NCI-H2171 treated with DMSO at 0.1 percent for 48 hours (cell line): ENCODE results near the gene TIGAR.

Experiments
- DNase-seq: peaks from one replicate; lab custom pipeline; 2025; lab: John Stamatoyannopoulos, UW

Gene TIGAR

GRCh38 chr12:4282892-4283511, 38.0 kb upstream of the TIGAR start:
- no peak for DNase-seq

- no peak for DNase-seq
Measured at GRCh38 chr12:4283512-4284255, 37.3 kb upstream of the TIGAR start.

- no peak for DNase-seq
Measured at GRCh38 chr12:4284306-4284705, 36.7 kb upstream of the TIGAR start.

- DNase-seq: no peak
Measured at GRCh38 chr12:4285070-4285469, 35.9 kb upstream of the TIGAR start.

- no peak for DNase-seq
Measured at GRCh38 chr12:4286228-4286627, 34.8 kb upstream of the TIGAR start.

GRCh38 chr12:4286771-4287317, 34.2 kb upstream of the TIGAR start:
- DNase-seq: no peak

GRCh38 chr12:4287325-4288211, 33.4 kb upstream of the TIGAR start:
- DNase-seq: no peak

- no peak for DNase-seq
Measured at GRCh38 chr12:4288296-4289131, 32.5 kb upstream of the TIGAR start.

GRCh38 chr12:4289231-4289878, 31.7 kb upstream of the TIGAR start:
- no peak for DNase-seq

GRCh38 chr12:4289998-4290790, 30.8 kb upstream of the TIGAR start:
- DNase-seq: no peak

GRCh38 chr12:4292341-4293073, 28.5 kb upstream of the TIGAR start:
- no peak for DNase-seq

- DNase-seq: no peak
Measured at GRCh38 chr12:4293299-4293965, 27.6 kb upstream of the TIGAR start.

GRCh38 chr12:4293966-4294505, 27.0 kb upstream of the TIGAR start:
- no peak for DNase-seq

GRCh38 chr12:4296751-4297150, 24.3 kb upstream of the TIGAR start:
- no peak for DNase-seq

GRCh38 chr12:4297617-4298016, 23.4 kb upstream of the TIGAR start:
- no peak for DNase-seq

GRCh38 chr12:4300883-4301282, 20.1 kb upstream of the TIGAR start:
- DNase-seq: no peak

GRCh38 chr12:4301932-4302501, 19.0 kb upstream of the TIGAR start:
- DNase-seq: no peak

GRCh38 chr12:4302881-4303280, 18.1 kb upstream of the TIGAR start:
- no peak for DNase-seq
